ENCODE results near the gene PTPN6. TPM values are rescaled to one million over a fixed set of nuclear protein-coding genes. Genes with fewer than 3 reads are reported as not detected.

Gene PTPN6
- total RNA-seq, 1 experiment from 2014 or later = 47.7 TPM

DNA sequence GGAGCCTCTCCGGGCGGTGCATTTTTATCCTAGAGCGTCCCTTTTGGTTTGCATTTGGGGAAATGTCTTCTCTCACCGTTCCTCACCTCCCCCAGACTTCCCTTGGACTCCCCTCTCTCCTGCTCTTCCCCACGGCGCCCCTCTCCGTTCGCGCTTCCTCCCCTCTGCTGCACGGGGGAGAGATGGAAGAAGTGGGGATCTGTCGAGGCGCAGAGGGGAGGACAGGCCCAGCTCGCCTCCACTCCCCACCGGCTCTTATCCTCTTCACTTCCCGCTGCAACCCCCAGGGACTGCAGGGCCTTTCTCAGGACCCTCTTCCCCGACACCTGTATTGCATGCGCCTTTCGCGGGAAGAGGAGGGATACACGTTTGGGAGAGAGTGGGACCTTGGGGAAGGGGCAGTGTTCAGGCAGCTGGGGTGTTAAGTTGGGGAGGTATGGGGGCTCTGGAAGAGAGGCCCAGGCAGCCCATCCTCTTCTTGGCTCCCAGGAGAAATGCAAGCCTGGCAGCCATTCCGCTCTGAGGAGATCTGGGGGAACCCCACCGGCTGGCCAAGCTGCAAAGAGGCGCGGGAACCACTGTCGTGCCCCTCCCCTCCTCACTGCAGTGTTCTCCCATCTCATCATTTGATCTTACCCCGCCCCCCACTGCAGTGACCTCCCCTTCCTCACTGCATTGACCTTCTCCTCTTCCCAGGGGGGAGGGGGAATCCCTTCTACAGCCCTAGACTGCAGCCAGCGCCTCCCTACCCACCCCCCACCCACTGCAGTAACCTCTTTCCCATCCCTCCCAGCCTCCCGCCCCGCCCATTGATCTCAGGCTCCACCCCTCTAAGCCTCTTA, 36.0 kb upstream of the PTPN6 start:
- RAD21 ChIA-PET (ENCODE audit: low non-redundant PET in 1 of 2, low total read pairs in 2 of 2, uncharacterized antibody in 2 of 2, unreplicated experiment in 2 of 2) = no interaction called here
- Histone ChIP-seq H2AFZ (ENCODE audit: low read depth, low read length, poor library complexity, severe bottlenecking) (no peak overlapping the region), H3K36me3 (ENCODE audit: control insufficient read depth in 1 of 2, insufficient read depth in 2 of 2, low read length in 2 of 2) (peaks cover 8 to 17% of the 10 kb centered on the region in 2 experiments)

DNA sequence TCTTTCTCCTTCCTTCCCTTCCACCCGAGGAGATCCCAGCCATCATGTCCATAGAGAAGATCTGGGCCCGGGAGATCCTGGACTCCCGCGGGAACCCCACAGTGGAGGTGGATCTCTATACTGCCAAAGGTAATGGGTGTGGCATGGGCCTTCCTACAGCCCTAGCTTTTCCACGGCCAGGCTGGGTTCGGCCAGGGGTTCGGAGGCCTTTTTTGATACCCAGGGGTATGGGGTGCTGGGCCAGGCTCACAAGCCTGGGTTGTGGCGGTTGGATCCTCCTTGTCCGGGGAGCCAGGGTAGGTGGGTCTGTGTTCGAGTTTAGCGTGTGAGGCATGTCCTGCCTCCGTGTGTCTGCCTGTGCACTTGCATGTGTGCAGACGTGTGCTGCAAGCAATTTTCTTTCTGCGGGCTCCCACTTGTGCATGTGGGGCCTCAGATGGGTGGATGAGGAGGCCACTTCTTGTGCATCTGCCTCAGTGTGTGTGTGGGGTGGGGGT, 35.3 kb upstream of the PTPN6 start:
- ChIA-PET RAD21 (ENCODE audit: low non-redundant PET in 1 of 2, low total read pairs in 2 of 2, uncharacterized antibody in 2 of 2, unreplicated experiment in 2 of 2) (no interaction called here), CTCF (interaction anchor here (1.4 kb wide), 1 partner anchor 22 kb away, joined by 3 read pairs; no protein-coding TSS in a partner anchor), POLR2A (no interaction called here)
- Histone ChIP-seq H3K9ac (ENCODE audit: low read length) (no peak overlapping the region), H3K27me3 (ENCODE audit: insufficient read depth, low read length) (no peaks in the 10 kb centered on the region), H3K79me2 (ENCODE audit: insufficient read depth, low read length) (peaks cover 13% of the 10 kb centered on the region; the same call in 1 of the 2 replicates), H3K4me3 (replicated peaks in 1 of 2; ENCODE audit: low read depth in 1 of 2, low read length in 2 of 2) (peak overlapping the region; percentile 79 to 81), H2AFZ (ENCODE audit: low read depth, low read length, poor library complexity, severe bottlenecking) (no peak overlapping the region), H3K4me2 (ENCODE audit: low read length) (peak overlapping the region; percentile 92), H4K20me1 (ENCODE audit: insufficient read depth) (no peaks in the 10 kb centered on the region), H3K36me3 (ENCODE audit: control insufficient read depth in 1 of 2, insufficient read depth in 2 of 2, low read length in 2 of 2) (peaks cover 8 to 17% of the 10 kb centered on the region in 2 experiments), H3K9me3 (ENCODE audit: control insufficient read depth in 1 of 2, insufficient read depth in 1 of 2, low read depth in 1 of 2, low read length in 2 of 2) (no peaks in the 10 kb centered on the region), H3K9me2 (ENCODE audit: insufficient read depth) (no peaks in the 10 kb centered on the region), H3K27ac (ENCODE audit: low read depth, low read length) (peak overlapping the region; percentile 24; the same call in 1 of the 2 replicates), H3K4me1 (ENCODE audit: control insufficient read depth in 1 of 2, insufficient read depth in 2 of 2, low read length in 2 of 2) (peaks cover 15 to 29% of the 10 kb centered on the region in 2 experiments)
- intact Hi-C loops (cut with micrococcal nuclease) = no loop called here
- no peak for DNase-seq (ENCODE audit: low read depth, low spot score)
- ATAC-seq = no peak
- no TSS peak for BruUV-seq (replicated peaks)
- TF ChIP-seq, protein P1, sequence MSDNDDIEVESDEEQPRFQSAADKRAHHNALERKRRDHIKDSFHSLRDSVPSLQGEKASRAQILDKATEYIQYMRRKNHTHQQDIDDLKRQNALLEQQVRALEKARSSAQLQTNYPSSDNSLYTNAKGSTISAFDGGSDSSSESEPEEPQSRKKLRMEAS (IDR thresholded peaks at IDR 0.05) = no peak
- TF ChIP-seq, protein P2, sequence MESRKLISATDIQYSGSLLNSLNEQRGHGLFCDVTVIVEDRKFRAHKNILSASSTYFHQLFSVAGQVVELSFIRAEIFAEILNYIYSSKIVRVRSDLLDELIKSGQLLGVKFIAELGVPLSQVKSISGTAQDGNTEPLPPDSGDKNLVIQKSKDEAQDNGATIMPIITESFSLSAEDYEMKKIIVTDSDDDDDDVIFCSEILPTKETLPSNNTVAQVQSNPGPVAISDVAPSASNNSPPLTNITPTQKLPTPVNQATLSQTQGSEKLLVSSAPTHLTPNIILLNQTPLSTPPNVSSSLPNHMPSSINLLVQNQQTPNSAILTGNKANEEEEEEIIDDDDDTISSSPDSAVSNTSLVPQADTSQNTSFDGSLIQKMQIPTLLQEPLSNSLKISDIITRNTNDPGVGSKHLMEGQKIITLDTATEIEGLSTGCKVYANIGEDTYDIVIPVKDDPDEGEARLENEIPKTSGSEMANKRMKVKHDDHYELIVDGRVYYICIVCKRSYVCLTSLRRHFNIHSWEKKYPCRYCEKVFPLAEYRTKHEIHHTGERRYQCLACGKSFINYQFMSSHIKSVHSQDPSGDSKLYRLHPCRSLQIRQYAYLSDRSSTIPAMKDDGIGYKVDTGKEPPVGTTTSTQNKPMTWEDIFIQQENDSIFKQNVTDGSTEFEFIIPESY (IDR thresholded peaks at IDR 0.05; ENCODE audit: extremely low read depth, insufficient replicate concordance, low read length) = no peak
- TF ChIP-seq TCF7L2 (IDR thresholded peaks at IDR 0.05; ENCODE audit: borderline replicate concordance, extremely low read depth, insufficient read depth, insufficient read length) (no peak), SP1 (IDR thresholded peaks at IDR 0.05; ENCODE audit: low read depth) (no peak), JUND (IDR thresholded peaks at IDR 0.05) (no peak), ZFX (IDR thresholded peaks at IDR 0.05) (no peak), ZNF274 (IDR thresholded peaks at IDR 0.05; ENCODE audit: low read depth, low read length) (no peak), RAD21 (IDR thresholded peaks at IDR 0.05; ENCODE audit: low read depth) (no peak), POLR2A (IDR thresholded peaks at IDR 0.05; ENCODE audit: borderline replicate concordance, extremely low read depth, insufficient read depth, insufficient read length) (no peak)
- TF ChIP-seq, protein P3, sequence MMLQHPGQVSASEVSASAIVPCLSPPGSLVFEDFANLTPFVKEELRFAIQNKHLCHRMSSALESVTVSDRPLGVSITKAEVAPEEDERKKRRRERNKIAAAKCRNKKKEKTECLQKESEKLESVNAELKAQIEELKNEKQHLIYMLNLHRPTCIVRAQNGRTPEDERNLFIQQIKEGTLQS (IDR thresholded peaks at IDR 0.05) = no peak

More for the DNA sequence above, 36.0 kb upstream of the PTPN6 start:
- Histone ChIP-seq H3K9me3 (ENCODE audit: control insufficient read depth in 1 of 2, insufficient read depth in 1 of 2, low read depth in 1 of 2, low read length in 2 of 2) (no peaks in the 10 kb centered on the region), H3K4me3 (replicated peaks in 1 of 2; ENCODE audit: low read depth in 1 of 2, low read length in 2 of 2) (peak overlapping the region; percentile 79 to 81), H3K79me2 (ENCODE audit: insufficient read depth, low read length) (peaks cover 13% of the 10 kb centered on the region; the same call in 1 of the 2 replicates), H3K27me3 (ENCODE audit: insufficient read depth, low read length) (no peaks in the 10 kb centered on the region), H3K9ac (ENCODE audit: low read length) (peak overlapping the region; percentile 68), H3K27ac (ENCODE audit: low read depth, low read length) (peak overlapping the region; percentile 53; the same call in 1 of the 2 replicates), H3K9me2 (ENCODE audit: insufficient read depth) (no peaks in the 10 kb centered on the region), H3K4me1 (ENCODE audit: control insufficient read depth in 1 of 2, insufficient read depth in 2 of 2, low read length in 2 of 2) (peaks cover 15 to 29% of the 10 kb centered on the region in 2 experiments), H4K20me1 (ENCODE audit: insufficient read depth) (no peaks in the 10 kb centered on the region), H3K4me2 (ENCODE audit: low read length) (peak overlapping the region; percentile 92)
- ATAC-seq (peak; percentile 52), DNase-seq (ENCODE audit: low read depth, low spot score) (no peak)
- ChIA-PET POLR2A (interaction anchor here (0.6 to 1.3 kb wide), 2 partner anchors 21 to 29 kb away, joined by 3 to 7 read pairs; partner anchors contain the start of genes C12orf57 and RNU7-1), CTCF (interaction anchor here (1.0 to 1.4 kb wide), 3 partner anchors 10 to 46 kb away, joined by 3 to 4 read pairs (median 3); no protein-coding TSS in a partner anchor)
- TSS peak; percentile 29 for BruUV-seq (replicated peaks)
- no peak for TF ChIP-seq CBX3 (IDR thresholded peaks at IDR 0.05; ENCODE audit: low read depth)
- no peak for TF ChIP-seq POLR2AphosphoS5 (IDR thresholded peaks at IDR 0.05; ENCODE audit: low read depth, low read length)
- TF ChIP-seq FOSL1 (IDR thresholded peaks at IDR 0.05; ENCODE audit: low read depth) = no peak
- intact Hi-C loops (cut with micrococcal nuclease) = no loop called here

All from HCT116 (cell line).